Epithelial cell of esophagus (primary cell): ENCODE measurements around the gene DEDD.
A peak's percentile ranks its signal among the peaks of the same experiment; 100 is the strongest.

Source experiments
- DNase-seq: peaks from one replicate; pipeline ENCODE4 v3.0.0; 2010; ENCODE audit warnings: low read depth
- H3K4me3 ChIP-seq: 2 replicates; pipeline ENCODE4 v1.5.1; 2011; ENCODE audit warnings: mild to moderate bottlenecking, low read length, control low read depth
- CTCF ChIP-seq: IDR thresholded peaks from 2 replicates; pipeline ENCODE4 v1.5.1; 2011; ENCODE audit warnings: low read depth, mild to moderate bottlenecking, low read length, control low read depth, inconsistent platforms; ENCODE audit not compliant: insufficient read depth; ENCODE audit errors: missing control alignments

DEDD gene

GRCh38 chr1:161163793-161164192 is 31.3 kb upstream of the DEDD start:
- DNase-seq = no peak
- TF ChIP-seq CTCF = no peak

GRCh38 chr1:161162806-161163205 is 30.3 kb upstream of the DEDD start:
- H3K4me3 ChIP-seq = no peak overlapping the region
- no peak for TF ChIP-seq CTCF
- no peak for DNase-seq

More at GRCh38 chr1:161163793-161164192, 31.3 kb upstream of the DEDD start:
- no peak overlapping the region for H3K4me3 ChIP-seq

- H3K4me3 ChIP-seq = no peak overlapping the region
- no peak for DNase-seq
- TF ChIP-seq CTCF = no peak
These were observed 29.6 kb upstream of the DEDD start for GRCh38 chr1:161162052-161162451.

GRCh38 chr1:161161652-161162051 is 29.2 kb upstream of the DEDD start:
- DNase-seq = no peak
- TF ChIP-seq CTCF = no peak
- H3K4me3 ChIP-seq = no peak overlapping the region

GRCh38 chr1:161160671-161161145 is 28.2 kb upstream of the DEDD start:
- no peak for DNase-seq
- no peak overlapping the region for H3K4me3 ChIP-seq
- no peak for TF ChIP-seq CTCF

GRCh38 chr1:161159913-161160243 is 27.4 kb upstream of the DEDD start:
- no peak for DNase-seq
- no peak for TF ChIP-seq CTCF
- H3K4me3 ChIP-seq = peak overlapping the region; percentile 84

GRCh38 chr1:161159087-161159912 is 26.8 kb upstream of the DEDD start, which contains the start of gene USP21:
TSS of gene USP21 (plus strand) at chr1:161159500. CDS start at chr1:161160641, 1,141 bp downstream.
- DNase-seq = peak; percentile 90
- TF ChIP-seq CTCF = peak; percentile 63
- H3K4me3 ChIP-seq = peak within 1 kb of the TSS; percentile 84
